Middle frontal gyrus (tissue), 1 donor: Measurements from ENCODE around the gene MFAP3.

Experiments
- DNase-seq: peaks from one replicate; pipeline ENCODE4 v3.0.0-alpha.2; 2015; ENCODE audit warnings: low spot score; ENCODE audit errors: extremely low spot score

The MFAP3 gene

GRCh38 chr5:154090656-154091055, 51.9 kb downstream of the MFAP3 start:
- DNase-seq = no peak

- no peak for DNase-seq
Observed at GRCh38 chr5:154092356-154093141, 53.8 kb downstream of the MFAP3 start.

- DNase-seq = no peak
Observed at GRCh38 chr5:154093142-154093532, 54.4 kb downstream of the MFAP3 start.

GRCh38 chr5:154095904-154096303, 57.1 kb downstream of the MFAP3 start:
- no peak for DNase-seq

GRCh38 chr5:154097031-154097430, 58.3 kb downstream of the MFAP3 start:
- DNase-seq = no peak

GRCh38 chr5:154098465-154098864, 59.7 kb downstream of the MFAP3 start:
- no peak for DNase-seq

GRCh38 chr5:154101184-154101583, 62.4 kb downstream of the MFAP3 start:
- DNase-seq = no peak

- no peak for DNase-seq
Observed at GRCh38 chr5:154103233-154103632, 64.5 kb downstream of the MFAP3 start.
